VCaP (cell line): ENCODE measurements around the gene TPM4.
"Not testable (repeated sequence)": the region's sequence is repeated elsewhere in the genome, so short reads cannot be mapped to it uniquely, and the experiment has no call there.

Experiments used
- H3K27ac ChIP-seq: fragments of 450-650 bp; 2 replicates; pipeline ENCODE4 v1.5.1; 2017
- CTCF ChIP-seq: fragments of 450-650 bp; conservative IDR thresholded peaks from 2 replicates; pipeline ENCODE4 v1.5.1; 2017; ENCODE audit warnings: mild to moderate bottlenecking, moderate library complexity

The TPM4 gene

DNA sequence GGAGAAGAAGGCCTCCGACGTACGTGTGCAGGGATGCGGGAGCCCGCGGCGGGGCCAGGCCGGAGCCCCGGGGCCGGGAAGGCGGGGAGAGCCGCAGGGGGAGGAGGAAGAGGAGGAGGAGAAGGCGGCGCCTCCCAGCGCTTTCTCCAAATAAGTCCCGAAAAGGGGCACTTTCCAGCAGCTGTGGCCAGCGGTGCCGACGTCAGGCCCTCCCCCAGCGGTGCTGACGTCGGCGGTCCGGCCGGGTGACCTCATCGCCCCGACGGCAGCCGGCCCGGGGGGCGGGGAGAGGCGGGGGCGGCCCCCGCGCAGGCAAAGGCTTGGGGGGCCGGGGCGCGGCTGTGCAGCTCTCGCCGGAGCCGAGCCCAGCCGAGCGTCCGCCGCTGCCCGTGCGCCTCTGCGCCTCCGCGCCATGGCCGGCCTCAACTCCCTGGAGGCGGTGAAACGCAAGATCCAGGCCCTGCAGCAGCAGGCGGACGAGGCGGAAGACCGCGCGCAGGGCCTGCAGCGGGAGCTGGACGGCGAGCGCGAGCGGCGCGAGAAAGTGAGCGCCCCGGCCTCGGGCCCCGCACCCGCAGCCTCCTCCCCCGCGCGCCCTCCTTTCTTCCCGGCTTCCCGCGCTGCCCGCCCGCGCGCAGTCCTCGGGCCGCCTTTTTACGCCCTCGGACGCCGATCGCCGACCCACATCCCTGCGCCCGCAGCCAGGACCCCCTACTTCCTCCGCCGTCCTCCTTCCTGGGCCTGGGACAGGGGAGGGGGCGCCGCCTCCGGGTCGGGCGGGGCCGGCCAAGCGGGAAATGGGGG lies at the start of gene TPM4:
Gene TPM4 (plus strand): TSS at position 342 of the 804 bp plus-strand sequence. CDS start 71 bp downstream, at position 413.
- TF ChIP-seq CTCF: no peak
- peak within 1 kb of the TSS; percentile 81 for H3K27ac ChIP-seq

GRCh38 chr19:16026756-16027155 lies 49.5 kb upstream of the TPM4 start:
- H3K27ac ChIP-seq: no peak overlapping the region
- no peak for TF ChIP-seq CTCF

DNA sequence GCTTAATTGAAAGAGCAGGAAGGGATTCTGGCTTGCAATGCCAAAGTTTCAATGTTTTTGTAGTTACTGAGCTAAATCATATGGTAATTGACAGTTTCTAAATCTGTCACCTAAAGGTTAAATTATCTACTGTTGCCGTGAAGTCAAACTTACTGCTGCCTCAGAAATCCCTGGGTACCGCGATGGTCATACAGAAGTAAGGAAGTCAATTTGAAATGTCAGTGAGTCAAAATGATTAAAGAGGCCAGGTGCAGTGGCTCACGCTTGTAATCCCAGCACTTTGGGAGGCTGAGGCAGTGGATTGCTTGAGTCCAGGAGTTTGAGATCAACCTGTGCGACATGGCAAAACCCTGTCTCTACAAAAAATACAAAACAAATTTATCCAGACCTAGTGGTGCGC lies 48.8 kb upstream of the TPM4 start:
- H3K27ac ChIP-seq: no peak overlapping the region
- no peak for TF ChIP-seq CTCF

- H3K27ac ChIP-seq: not testable (repeated sequence)
These were observed 46.1 kb upstream of the TPM4 start for GRCh38 chr19:16030155-16030554.

DNA sequence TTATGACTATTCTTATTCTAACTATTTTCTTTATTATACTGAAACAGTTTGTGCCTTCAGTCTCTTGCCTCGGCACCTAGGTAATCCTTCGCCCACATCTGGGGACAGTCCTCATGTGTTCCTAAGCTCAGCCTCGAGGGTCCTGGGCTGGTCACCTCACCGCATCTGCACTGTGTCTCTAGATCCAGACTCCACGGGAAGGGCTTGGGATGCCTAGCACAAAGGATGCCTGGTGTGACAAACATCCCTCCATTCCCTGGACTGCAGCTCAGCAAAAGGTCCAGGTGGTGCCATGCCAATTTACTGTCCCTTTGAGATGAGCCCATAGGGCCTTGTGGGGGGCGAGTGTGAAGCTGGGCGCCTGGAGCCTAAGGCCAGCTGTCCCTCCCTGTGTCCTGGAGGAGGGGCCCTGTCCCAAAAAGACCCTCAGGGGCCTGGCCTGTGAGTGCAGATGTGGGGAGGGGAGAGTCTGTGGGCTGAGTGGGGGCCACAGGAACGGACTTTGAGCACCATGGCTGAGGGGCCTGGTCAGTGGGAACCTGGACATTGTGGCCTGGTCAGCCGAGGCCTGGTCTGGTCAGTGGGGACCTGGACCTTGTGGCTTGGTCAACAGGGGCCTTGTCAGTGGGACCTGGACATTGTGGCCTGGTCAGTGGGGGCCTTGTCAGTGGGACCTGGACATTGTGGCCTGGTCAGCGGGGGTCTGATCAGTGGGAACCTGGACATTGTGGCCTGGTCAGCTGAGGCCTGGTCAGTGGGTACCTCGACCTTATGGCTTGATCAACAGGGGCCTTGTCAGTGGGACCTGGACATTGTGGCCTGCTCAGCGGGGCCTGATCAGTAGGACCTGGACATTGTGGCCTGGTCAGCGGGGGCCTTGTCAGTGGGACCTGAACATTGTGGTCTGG lies 45.1 kb upstream of the TPM4 start:
- no peak overlapping the region for H3K27ac ChIP-seq
- TF ChIP-seq CTCF: no peak

DNA sequence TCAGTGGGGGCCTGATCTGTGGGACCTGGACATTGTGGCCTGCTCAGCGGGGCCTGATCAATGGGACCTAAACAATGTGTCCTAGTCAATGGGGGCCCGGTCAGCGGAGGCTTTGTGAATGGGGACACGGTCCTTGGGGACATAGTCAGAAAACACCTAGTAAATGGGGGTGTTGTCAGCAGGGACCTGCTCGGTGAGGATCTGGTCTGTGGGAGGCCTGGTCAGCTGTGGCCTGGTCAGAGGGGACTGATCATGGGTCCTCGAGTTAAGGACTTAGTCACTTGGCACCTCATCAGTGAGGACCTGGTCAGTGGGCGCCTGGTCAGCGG lies 44.5 kb upstream of the TPM4 start:
- no peak for TF ChIP-seq CTCF
- no peak overlapping the region for H3K27ac ChIP-seq

GRCh38 chr19:16032509-16033135 lies 43.7 kb upstream of the TPM4 start:
- H3K27ac ChIP-seq: no peak overlapping the region
- TF ChIP-seq CTCF: no peak
